OCI-LY3 (cell line): ENCODE results near the gene AKAP7.

Source experiments
- H2AFZ ChIP-seq: fragments of 200-600, 300-600 bp; shearing (Covaris generic); 2 replicates; pipeline ENCODE4 v1.6.0; 2014; ENCODE audit warnings: antibody characterized with exemption, low read depth, low read length
- H3K27ac ChIP-seq: fragments of 200-600, 300-600 bp; sonication (generic); 2 replicates; pipeline ENCODE4 v1.5.1; 2014; ENCODE audit warnings: mild to moderate bottlenecking, low read length, moderate library complexity, mixed read lengths
- H3K27me3 ChIP-seq: fragments of 200-600, 300-600 bp; sonication (generic); 2 replicates; pipeline ENCODE4 v1.6.1; 2014; ENCODE audit warnings: low read depth, low read length, mixed read lengths
- H3K36me3 ChIP-seq: fragments of 200-600, 300-600 bp; sonication (generic); replicated peaks from 2 replicates; pipeline ENCODE3; 2014; ENCODE audit warnings: low read depth, low read length, mixed read lengths
- H3K4me1 ChIP-seq: fragments of 300-600, 200-600 bp; sonication (generic); 2 replicates; pipeline ENCODE4 v1.6.1; 2014; ENCODE audit warnings: low read length, mixed read lengths
- H3K4me2 ChIP-seq: fragments of 200-600, 300-600 bp; sonication (generic); 2 replicates; pipeline ENCODE4 v1.6.1; 2014; ENCODE audit warnings: low read length, mixed read lengths
- H3K4me3 ChIP-seq: fragments of 300-600, 200-600 bp; sonication (generic); 2 replicates; pipeline ENCODE4 v1.5.1; 2014; ENCODE audit warnings: antibody characterized with exemption, mild to moderate bottlenecking, low read length, moderate library complexity
- H3K79me2 ChIP-seq: fragments of 300-600, 200-600 bp; shearing (Covaris generic); 2 replicates; pipeline ENCODE4 v1.6.1; 2014; ENCODE audit warnings: mild to moderate bottlenecking, low read length, mixed read lengths
- H3K9ac ChIP-seq: fragments of 300-600, 200-600 bp; shearing (Covaris generic); 2 replicates; pipeline ENCODE4 v1.6.0; 2014; ENCODE audit warnings: mild to moderate bottlenecking, low read length, moderate library complexity
- H3K9me3 ChIP-seq: fragments of 200-600, 300-600 bp; shearing (Covaris generic); 2 replicates; pipeline ENCODE4 v1.6.1; 2014; ENCODE audit warnings: low read length, mixed read lengths; ENCODE audit not compliant: insufficient read depth
- H4K20me1 ChIP-seq: fragments of 200-600, 300-600 bp; sonication (generic); 2 replicates; pipeline ENCODE4 v1.6.1; 2016; ENCODE audit warnings: low read length, mixed read lengths; ENCODE audit not compliant: insufficient read depth
- CTCF ChIP-seq: fragments of 200-600, 300-600 bp; sonication (generic); IDR thresholded peaks from 2 replicates; pipeline ENCODE4 v1.5.1; 2014; ENCODE audit warnings: antibody characterized with exemption, low read length, low read depth
- EZH2phosphoT487 ChIP-seq: fragments of 200-600 bp; shearing (Covaris generic); IDR thresholded peaks from 2 replicates; pipeline ENCODE4 v1.6.1; 2018; ENCODE audit warnings: antibody characterized with exemption, mixed run types, low read depth

AKAP7 gene

DNA sequence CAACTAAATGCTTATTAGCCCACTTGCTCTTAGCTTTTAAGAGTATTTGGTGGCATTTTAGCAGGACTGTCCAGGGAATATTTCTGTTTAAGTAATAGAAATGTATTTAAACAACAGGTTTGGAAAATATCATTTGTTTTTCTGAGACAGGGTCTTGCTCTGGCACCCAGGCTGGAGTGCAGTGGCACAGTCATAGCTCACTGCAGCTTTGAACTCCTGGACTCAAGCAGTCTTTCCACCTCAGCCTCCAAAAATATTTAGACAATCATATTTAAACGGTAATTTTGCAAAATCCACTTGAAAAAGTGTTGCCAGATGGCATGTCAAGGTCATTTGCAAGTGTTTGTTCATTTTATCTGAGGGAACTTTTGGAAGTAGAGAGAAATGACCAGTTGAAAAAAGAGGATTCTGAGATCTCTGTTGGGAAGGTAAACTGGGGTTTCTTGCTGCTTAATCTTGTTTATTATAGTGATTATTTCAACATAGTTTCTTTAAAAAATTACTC lies 25.0 kb downstream of the AKAP7 start:
- no peaks in the 10 kb centered on the region for H4K20me1 ChIP-seq
- H3K27ac ChIP-seq = no peak overlapping the region
- H2AFZ ChIP-seq = no peak overlapping the region
- no peak overlapping the region for H3K4me3 ChIP-seq
- H3K79me2 ChIP-seq = no peaks in the 10 kb centered on the region
- H3K36me3 ChIP-seq = no peaks in the 10 kb centered on the region
- no peaks in the 10 kb centered on the region for H3K9me3 ChIP-seq
- TF ChIP-seq EZH2phosphoT487 (no peak), CTCF (no peak)
- no peaks in the 10 kb centered on the region for H3K4me1 ChIP-seq
- no peak overlapping the region for H3K9ac ChIP-seq
- no peaks in the 10 kb centered on the region for H3K27me3 ChIP-seq
- H3K4me2 ChIP-seq = no peak overlapping the region

DNA sequence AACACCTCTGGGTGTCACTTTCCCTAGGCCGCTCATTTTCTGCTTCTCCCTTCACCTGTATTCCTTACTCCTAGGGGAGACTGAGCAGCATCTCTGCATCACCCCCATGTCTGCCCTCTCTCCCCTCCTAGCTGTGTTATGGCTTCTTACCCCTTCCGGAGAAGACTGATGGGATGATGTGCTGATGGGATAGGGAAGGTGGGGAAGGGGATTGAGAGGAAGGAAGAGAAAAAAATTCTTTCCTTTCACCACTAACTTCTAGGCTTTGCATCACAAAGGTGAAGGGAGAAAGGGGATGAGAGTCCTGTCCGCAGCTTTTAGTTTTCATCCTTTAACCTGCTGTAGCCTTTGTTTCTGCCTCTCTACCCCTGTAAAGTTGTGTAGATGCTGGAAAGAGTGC lies 26.7 kb downstream of the AKAP7 start:
- H3K36me3 ChIP-seq = no peaks in the 10 kb centered on the region
- no peaks in the 10 kb centered on the region for H3K4me1 ChIP-seq
- no peaks in the 10 kb centered on the region for H3K9me3 ChIP-seq
- H3K4me2 ChIP-seq = no peak overlapping the region
- peaks cover 7% of the 10 kb centered on the region; the same call in 1 of the 2 replicates for H3K27me3 ChIP-seq
- H2AFZ ChIP-seq = no peak overlapping the region
- no peak overlapping the region for H3K4me3 ChIP-seq
- H3K27ac ChIP-seq = no peak overlapping the region
- H4K20me1 ChIP-seq = no peaks in the 10 kb centered on the region
- TF ChIP-seq CTCF (no peak), EZH2phosphoT487 (no peak)
- no peaks in the 10 kb centered on the region for H3K79me2 ChIP-seq
- H3K9ac ChIP-seq = no peak overlapping the region

DNA sequence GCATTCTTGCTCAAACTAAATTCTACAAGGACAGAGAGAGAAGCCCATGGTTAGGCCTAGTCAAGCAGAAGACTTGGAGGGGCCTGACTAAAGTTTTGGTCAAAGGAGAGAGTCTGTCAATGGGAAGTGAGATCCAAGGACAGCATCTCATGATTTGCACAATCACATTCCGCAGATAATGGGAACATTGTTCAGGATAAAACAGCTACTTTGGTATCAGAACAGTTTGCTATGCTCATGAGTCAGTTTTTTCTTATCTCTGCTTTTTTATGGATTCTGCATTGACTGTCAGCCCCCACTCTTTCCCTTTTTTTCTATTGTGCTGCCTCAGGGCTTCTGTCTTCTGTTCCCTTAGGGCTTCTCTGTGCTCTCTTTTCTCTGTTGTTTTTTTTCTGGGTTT lies 28.6 kb downstream of the AKAP7 start:
- H3K9me3 ChIP-seq = no peaks in the 10 kb centered on the region
- no peak overlapping the region for H3K27ac ChIP-seq
- no peak overlapping the region for H3K4me2 ChIP-seq
- H3K27me3 ChIP-seq = peaks cover 11% of the 10 kb centered on the region; the same call in 1 of the 2 replicates
- no peak overlapping the region for H3K4me3 ChIP-seq
- TF ChIP-seq EZH2phosphoT487 (no peak), CTCF (no peak)
- H3K36me3 ChIP-seq = no peaks in the 10 kb centered on the region
- no peaks in the 10 kb centered on the region for H3K4me1 ChIP-seq
- H3K79me2 ChIP-seq = no peaks in the 10 kb centered on the region
- H3K9ac ChIP-seq = no peak overlapping the region
- no peak overlapping the region for H2AFZ ChIP-seq
- no peaks in the 10 kb centered on the region for H4K20me1 ChIP-seq

GRCh38 chr6:131164506-131164905 lies 29.2 kb downstream of the AKAP7 start:
- Histone ChIP-seq H3K9ac (no peak overlapping the region), H4K20me1 (no peaks in the 10 kb centered on the region), H3K27ac (no peak overlapping the region), H3K4me2 (no peak overlapping the region), H2AFZ (no peak overlapping the region), H3K79me2 (no peaks in the 10 kb centered on the region), H3K4me1 (no peaks in the 10 kb centered on the region), H3K27me3 (peaks cover 11% of the 10 kb centered on the region; the same call in 1 of the 2 replicates), H3K36me3 (no peaks in the 10 kb centered on the region), H3K4me3 (no peak overlapping the region), H3K9me3 (no peaks in the 10 kb centered on the region)
- TF ChIP-seq CTCF (no peak), EZH2phosphoT487 (no peak)
